Neuronal stem cell (in vitro differentiated cells): ENCODE data around the gene PYGO2.

Source experiments
- DNase-seq: peaks from one replicate; pipeline ENCODE4 v3.0.0-alpha.2; 2013; ENCODE audit warnings: low spot score
- H2AFZ ChIP-seq: one replicate; pipeline ENCODE4 v1.6.1; 2013; ENCODE audit warnings: mild to moderate bottlenecking, low read length, inconsistent platforms
- H2AK5ac ChIP-seq: 2 replicates; pipeline ENCODE4 v1.6.1; 2013; ENCODE audit warnings: low read depth, mild to moderate bottlenecking, inconsistent platforms, low read length, moderate library complexity, mixed read lengths
- H2BK120ac ChIP-seq: 2 replicates; pipeline ENCODE4 v1.6.1; 2013; ENCODE audit warnings: low read depth, mild to moderate bottlenecking, inconsistent platforms, low read length, moderate library complexity, mixed read lengths
- H2BK12ac ChIP-seq: one replicate; pipeline ENCODE4 v1.6.1; 2013; ENCODE audit warnings: low read length, inconsistent platforms
- H2BK15ac ChIP-seq: 2 replicates; pipeline ENCODE4 v1.6.1; 2013; ENCODE audit warnings: mild to moderate bottlenecking, low read length, inconsistent platforms, mixed read lengths
- H2BK5ac ChIP-seq: one replicate; pipeline ENCODE4 v1.6.1; 2013; ENCODE audit warnings: inconsistent platforms, mild to moderate bottlenecking, low read length, moderate library complexity
- H3K14ac ChIP-seq: one replicate; pipeline ENCODE4 v1.6.1; 2013; ENCODE audit warnings: low read length, inconsistent platforms
- H3K18ac ChIP-seq: 2 replicates; pipeline ENCODE4 v1.6.1; 2013; ENCODE audit warnings: low read length, inconsistent platforms
- H3K23ac ChIP-seq: 2 replicates; pipeline ENCODE4 v1.6.1; 2013; ENCODE audit warnings: low read depth, mild to moderate bottlenecking, mixed read lengths, low read length, inconsistent platforms; ENCODE audit not compliant: poor library complexity
- H3K27ac ChIP-seq: replicated peaks from 3 replicates; pipeline ENCODE4 v1.5.1; 2013; ENCODE audit warnings: low read length, inconsistent platforms
- H3K27me3 ChIP-seq, 3 experiments: 2 replicates each; pipeline ENCODE4 v1.6.1; 2013; ENCODE audit warnings: low read length in 3 of 3, mild to moderate bottlenecking in 2 of 3, inconsistent platforms in 1 of 3, low read depth in 1 of 3, mixed read lengths in 1 of 3, moderate library complexity in 1 of 3; ENCODE audit not compliant: control insufficient read depth in 3 of 3, insufficient read depth in 3 of 3
- H3K36me3 ChIP-seq, 2 donors: replicated peaks in 1 of 2; 2 replicates each; pipeline ENCODE4 v1.6.1; 2013; ENCODE audit warnings: low read length in 2 of 2; ENCODE audit not compliant: control insufficient read depth in 2 of 2, insufficient read depth in 2 of 2
- H3K4ac ChIP-seq: 2 replicates; pipeline ENCODE4 v1.6.1; 2013; ENCODE audit warnings: inconsistent platforms, mild to moderate bottlenecking, low read length, moderate library complexity
- H3K4me1 ChIP-seq, 2 donors: 1 replicate in 1 of 2; 2 replicates in 1 of 2; pipeline ENCODE4 v1.6.1; 2013; ENCODE audit warnings: low read length in 2 of 2, low read depth in 1 of 2; ENCODE audit not compliant: control insufficient read depth in 2 of 2, insufficient read depth in 1 of 2
- H3K4me2 ChIP-seq: one replicate; pipeline ENCODE4 v1.6.1; 2013; ENCODE audit warnings: mild to moderate bottlenecking, low read length, inconsistent platforms; ENCODE audit not compliant: insufficient read depth, poor library complexity, severe bottlenecking
- H3K4me3 ChIP-seq, 2 donors: 2 replicates each; pipeline ENCODE4 v1.5.1; 2013; ENCODE audit warnings: low read length in 2 of 2, mild to moderate bottlenecking in 2 of 2, inconsistent platforms in 1 of 2, moderate library complexity in 1 of 2
- H3K79me1 ChIP-seq: one replicate; pipeline ENCODE4 v1.6.1; 2013; ENCODE audit warnings: low read depth, mild to moderate bottlenecking, inconsistent platforms, low read length, moderate library complexity
- H3K9ac ChIP-seq: one replicate; pipeline ENCODE4 v1.6.1; 2013; ENCODE audit warnings: mild to moderate bottlenecking, low read depth, low read length, inconsistent platforms; ENCODE audit not compliant: poor library complexity
- H3K9me3 ChIP-seq, 2 donors: replicated peaks in 1 of 2; 2 replicates each; pipeline versions ENCODE3 to v1.6.1; 2013; ENCODE audit warnings: low read length in 2 of 2, mild to moderate bottlenecking in 2 of 2, inconsistent platforms in 1 of 2, low read depth in 1 of 2, mixed read lengths in 1 of 2, moderate library complexity in 1 of 2; ENCODE audit not compliant: control insufficient read depth in 2 of 2, insufficient read depth in 1 of 2
- H4K8ac ChIP-seq: one replicate; pipeline ENCODE4 v1.6.1; 2013; ENCODE audit warnings: low read depth, mild to moderate bottlenecking, inconsistent platforms, low read length, moderate library complexity
- H4K91ac ChIP-seq: one replicate; pipeline ENCODE4 v1.6.1; 2013; ENCODE audit warnings: low read length, low read depth, mild to moderate bottlenecking, inconsistent platforms; ENCODE audit not compliant: poor library complexity
- WGBS, 2 donors: extraction: QIAGEN DNeasy Blood & Tissue Kit; methylation state at CpG; one replicate each; pipeline ENCODE4 v1.1.7; 2013; ENCODE audit warnings: missing lambda C conversion rate in 2 of 2, mixed read lengths in 1 of 2; ENCODE audit not compliant: insufficient read length in 2 of 2, insufficient replicate concordance in 1 of 2; ENCODE audit errors: extremely low coverage in 2 of 2; 5-methylcytosine and 5-hydroxymethylcytosine counted together

Gene PYGO2

GRCh38 chr1:154935749-154936554, 25.6 kb downstream of the PYGO2 start:
- Histone ChIP-seq H3K4me1 (peaks cover 14 to 17% of the 10 kb centered on the region in 2 donors), H3K27ac (peak overlapping the region; percentile 95), H3K14ac (no peak overlapping the region), H4K8ac (no peak overlapping the region), H3K79me1 (no peaks in the 10 kb centered on the region), H2BK120ac (peak overlapping the region; percentile 99), H2BK5ac (peak overlapping the region; percentile 99), H4K91ac (no peak overlapping the region), H3K4ac (no peak overlapping the region), H3K4me2 (peak overlapping the region; percentile 96), H3K18ac (peak overlapping the region; percentile 100), H3K4me3 (peak overlapping the region; percentile 61 to 86), H3K27me3 (no peaks in the 10 kb centered on the region), H2AK5ac (peak overlapping the region; percentile 72), H3K36me3 (peaks cover 0 to 6% of the 10 kb centered on the region in 2 donors), H3K23ac (peak overlapping the region; percentile 97), H2BK15ac (no peak overlapping the region), H2BK12ac (no peak overlapping the region), H2AFZ (peak overlapping the region; percentile 85), H3K9me3 (peaks cover 0 to 2% of the 10 kb centered on the region in 2 donors), H3K9ac (peak overlapping the region; percentile 97)
- WGBS, 2 donors: no CpG with 5 or more reads among the region's 27 CpGs
- no peak for DNase-seq

- H3K27ac ChIP-seq: no peak overlapping the region
- H3K36me3 ChIP-seq: peaks cover 0 to 11% of the 10 kb centered on the region in 2 donors
- WGBS, 2 donors: no CpG with 5 or more reads among the region's 5 CpGs
- H2AK5ac ChIP-seq: no peak overlapping the region
- H3K14ac ChIP-seq: no peak overlapping the region
- H3K18ac ChIP-seq: no peak overlapping the region
- peaks cover 0 to 2% of the 10 kb centered on the region in 2 donors for H3K9me3 ChIP-seq
- H3K4ac ChIP-seq: no peak overlapping the region
- no peak overlapping the region for H2AFZ ChIP-seq
- no peak overlapping the region for H4K8ac ChIP-seq
- H3K4me1 ChIP-seq: peaks cover 4 to 5% of the 10 kb centered on the region in 2 donors
- no peak overlapping the region for H3K4me3 ChIP-seq
- H3K79me1 ChIP-seq: no peaks in the 10 kb centered on the region
- no peak overlapping the region for H2BK5ac ChIP-seq
- no peak overlapping the region for H2BK12ac ChIP-seq
- no peaks in the 10 kb centered on the region for H3K27me3 ChIP-seq
- no peak overlapping the region for H4K91ac ChIP-seq
- no peak for DNase-seq
- no peak overlapping the region for H3K23ac ChIP-seq
- H2BK15ac ChIP-seq: no peak overlapping the region
- H3K9ac ChIP-seq: no peak overlapping the region
- H2BK120ac ChIP-seq: no peak overlapping the region
- no peak overlapping the region for H3K4me2 ChIP-seq
Observed at GRCh38 chr1:154934358-154934948, 27.1 kb downstream of the PYGO2 start.

DNA sequence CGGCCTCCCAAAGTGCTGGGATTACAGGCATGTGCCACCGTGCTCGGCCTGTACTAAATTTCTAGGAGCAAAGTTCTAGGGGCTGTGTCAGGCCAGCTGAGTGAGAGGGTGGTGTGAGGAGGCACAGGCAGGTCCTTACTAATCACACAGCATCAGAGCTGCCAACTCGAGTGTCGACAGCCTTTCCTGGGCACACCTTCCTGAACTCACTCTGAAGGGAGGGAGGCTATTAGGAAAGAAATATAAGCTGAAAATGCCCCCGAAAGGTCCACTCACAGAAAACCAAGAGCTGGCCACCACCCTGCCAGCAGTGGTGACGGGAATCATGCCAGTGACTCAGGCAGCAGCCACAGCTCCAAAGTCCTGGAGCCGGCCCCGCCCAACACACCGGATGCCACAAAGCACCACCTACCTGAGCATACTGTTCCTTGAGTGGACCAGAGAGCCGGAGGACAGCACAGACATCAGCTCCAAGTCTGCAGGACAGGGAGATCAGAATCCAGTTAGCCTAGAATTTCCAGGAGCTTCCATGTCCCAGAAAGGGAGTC, 29.6 kb downstream of the PYGO2 start:
- WGBS, 2 donors: no CpG with 5 or more reads among the region's 11 CpGs
- Histone ChIP-seq H3K79me1 (no peaks in the 10 kb centered on the region), H3K4me1 (peaks cover 0 to 5% of the 10 kb centered on the region in 2 donors), H2AFZ (no peak overlapping the region), H3K4me2 (no peak overlapping the region), H2BK120ac (no peak overlapping the region), H4K91ac (no peak overlapping the region), H2BK12ac (no peak overlapping the region), H2BK5ac (no peak overlapping the region), H2AK5ac (no peak overlapping the region), H3K9ac (no peak overlapping the region), H3K4ac (no peak overlapping the region), H3K36me3 (peaks cover 2 to 27% of the 10 kb centered on the region in 2 donors), H3K18ac (no peak overlapping the region), H3K9me3 (peaks cover 0 to 2% of the 10 kb centered on the region in 2 donors), H4K8ac (no peak overlapping the region), H2BK15ac (no peak overlapping the region), H3K4me3 (no peak overlapping the region), H3K23ac (no peak overlapping the region), H3K27ac (no peak overlapping the region), H3K27me3 (no peaks in the 10 kb centered on the region), H3K14ac (no peak overlapping the region)
- no peak for DNase-seq

DNA sequence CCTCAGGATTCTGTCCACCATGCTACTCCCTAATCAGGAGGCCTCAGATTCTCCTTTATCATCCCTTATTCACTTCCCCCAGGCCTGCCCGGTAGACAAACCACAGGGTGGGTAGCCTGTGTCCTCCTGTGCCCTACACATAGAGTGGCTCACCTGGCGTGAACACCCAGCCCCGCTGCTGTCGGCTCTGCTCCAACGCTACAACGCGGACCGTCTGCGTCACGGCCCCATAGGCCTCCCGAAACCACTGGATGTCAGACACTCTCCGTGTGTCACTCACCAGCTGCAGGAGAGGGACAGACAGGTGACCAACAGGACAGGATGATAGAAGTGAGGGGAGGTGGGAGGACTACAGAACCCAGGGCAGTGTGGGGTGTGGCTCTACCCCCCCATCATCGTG, 35.4 kb downstream of the PYGO2 start:
- Histone ChIP-seq H2AK5ac (no peak overlapping the region), H2BK12ac (no peak overlapping the region), H3K27me3 (no peaks in the 10 kb centered on the region), H4K8ac (no peak overlapping the region), H3K27ac (no peak overlapping the region), H3K4me1 (peaks cover 0 to 3% of the 10 kb centered on the region in 2 donors), H2BK5ac (no peak overlapping the region), H3K36me3 (peaks cover 21 to 66% of the 10 kb centered on the region in 2 donors), H4K91ac (no peak overlapping the region), H3K23ac (no peak overlapping the region), H3K9me3 (no peaks in the 10 kb centered on the region), H3K4ac (no peak overlapping the region), H3K14ac (no peak overlapping the region), H3K4me2 (no peak overlapping the region), H2BK15ac (no peak overlapping the region), H2AFZ (no peak overlapping the region), H3K9ac (no peak overlapping the region), H2BK120ac (no peak overlapping the region), H3K18ac (no peak overlapping the region), H3K4me3 (no peak overlapping the region), H3K79me1 (no peaks in the 10 kb centered on the region)
- DNase-seq: no peak
- WGBS, 2 donors: no CpG with 5 or more reads among the region's 13 CpGs
